Activated T-cell treated with anti-CD3 and anti-CD28 coated beads, Interleukin-2, amount 50 U/mL, for 1 hour (primary cell): ENCODE measurements around the gene PARVB.

Experiments used
- DNase-seq: peaks from one replicate; pipeline ENCODE4 v3.0.0-alpha.2; 2020

Gene PARVB

GRCh38 chr22:44166498-44167276 lies 142.6 kb downstream of the PARVB start:
- no peak for DNase-seq

- no peak for DNase-seq
Observed at GRCh38 chr22:44167501-44167900, 143.4 kb downstream of the PARVB start.

DNA sequence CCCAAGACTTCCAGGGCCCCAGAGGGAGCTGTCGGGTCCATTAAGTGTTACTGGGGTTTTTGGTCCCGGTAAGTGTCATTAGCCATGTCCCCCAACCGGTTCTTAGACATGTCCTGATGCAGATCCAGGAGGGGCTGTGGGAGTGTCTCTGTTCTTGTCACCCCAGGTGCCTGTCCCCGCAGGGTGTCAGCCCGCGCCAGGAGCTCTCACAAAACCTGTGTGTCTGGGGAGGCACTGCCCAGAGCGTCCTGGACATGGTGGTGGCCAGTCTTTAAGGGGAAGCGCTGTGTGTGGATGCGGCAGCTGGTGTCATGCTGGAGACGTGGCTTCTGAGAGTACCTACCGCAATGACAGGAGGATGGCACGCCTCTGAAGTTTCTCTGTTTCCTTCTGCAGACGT lies 144.1 kb downstream of the PARVB start:
- DNase-seq = no peak

- no peak for DNase-seq
Observed at GRCh38 chr22:44170470-44170869, 146.4 kb downstream of the PARVB start.

DNA sequence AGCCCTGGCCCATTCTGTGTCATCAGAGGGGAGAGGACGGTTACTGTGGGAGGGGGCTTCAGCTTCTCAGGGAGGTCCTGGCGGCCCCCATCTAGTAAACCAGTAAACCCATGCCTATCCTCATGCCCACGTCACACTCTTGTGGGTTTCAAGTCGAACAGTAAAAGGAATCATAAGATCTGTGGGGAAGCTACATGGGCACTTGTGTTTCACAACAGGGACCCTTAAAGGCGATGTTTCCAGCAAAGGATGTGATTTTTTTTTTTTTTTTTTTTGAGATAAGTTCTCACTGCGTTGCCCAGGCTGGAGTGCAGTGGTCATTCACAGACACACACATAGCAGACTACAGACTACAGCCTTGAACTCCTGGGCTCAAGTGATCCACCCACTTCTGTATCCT lies 147.5 kb downstream of the PARVB start:
- DNase-seq = no peak

GRCh38 chr22:44172370-44173108 lies 148.4 kb downstream of the PARVB start:
- DNase-seq = no peak

- no peak for DNase-seq
Observed at GRCh38 chr22:44173154-44173553, 149.1 kb downstream of the PARVB start.

- DNase-seq = no peak
Observed at GRCh38 chr22:44175676-44176075, 151.6 kb downstream of the PARVB start.

DNA sequence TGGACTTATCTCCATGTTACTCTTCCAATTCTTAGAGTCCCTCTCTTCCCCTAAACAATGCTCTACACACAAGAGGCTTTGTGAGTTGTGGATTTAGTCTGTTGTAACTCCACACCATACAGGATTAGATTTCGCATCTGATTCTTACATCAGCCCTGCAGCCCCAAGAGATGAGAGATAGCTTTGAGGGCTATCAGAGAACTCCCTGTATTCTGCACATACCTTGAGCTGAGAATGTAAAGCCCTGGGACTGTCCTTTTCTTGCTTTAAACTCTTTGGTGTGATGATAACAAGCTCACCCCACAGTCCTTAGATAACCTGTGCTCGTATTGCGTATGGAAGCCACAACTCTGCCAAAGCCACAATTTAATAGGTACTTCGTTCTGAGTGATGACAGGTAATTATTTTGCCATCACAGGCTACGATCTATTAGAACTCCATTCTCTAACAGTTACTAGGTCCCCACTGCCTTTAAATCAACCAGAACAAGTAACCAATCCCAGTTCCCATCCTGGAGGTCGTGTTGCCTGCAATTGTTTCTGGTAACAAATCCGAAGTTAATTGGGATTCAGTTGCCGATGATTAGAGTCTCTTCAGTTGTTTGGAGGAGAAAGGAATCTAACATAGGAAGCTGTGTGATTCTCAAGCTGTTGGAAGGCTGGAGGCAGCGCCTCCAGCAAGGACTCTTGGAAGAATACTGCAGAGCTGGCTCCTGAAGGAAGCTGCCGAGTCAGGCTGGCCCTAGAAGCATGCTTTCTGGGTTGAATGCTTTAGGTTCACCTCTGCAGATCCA lies 155.3 kb downstream of the PARVB start:
- DNase-seq = no peak

DNA sequence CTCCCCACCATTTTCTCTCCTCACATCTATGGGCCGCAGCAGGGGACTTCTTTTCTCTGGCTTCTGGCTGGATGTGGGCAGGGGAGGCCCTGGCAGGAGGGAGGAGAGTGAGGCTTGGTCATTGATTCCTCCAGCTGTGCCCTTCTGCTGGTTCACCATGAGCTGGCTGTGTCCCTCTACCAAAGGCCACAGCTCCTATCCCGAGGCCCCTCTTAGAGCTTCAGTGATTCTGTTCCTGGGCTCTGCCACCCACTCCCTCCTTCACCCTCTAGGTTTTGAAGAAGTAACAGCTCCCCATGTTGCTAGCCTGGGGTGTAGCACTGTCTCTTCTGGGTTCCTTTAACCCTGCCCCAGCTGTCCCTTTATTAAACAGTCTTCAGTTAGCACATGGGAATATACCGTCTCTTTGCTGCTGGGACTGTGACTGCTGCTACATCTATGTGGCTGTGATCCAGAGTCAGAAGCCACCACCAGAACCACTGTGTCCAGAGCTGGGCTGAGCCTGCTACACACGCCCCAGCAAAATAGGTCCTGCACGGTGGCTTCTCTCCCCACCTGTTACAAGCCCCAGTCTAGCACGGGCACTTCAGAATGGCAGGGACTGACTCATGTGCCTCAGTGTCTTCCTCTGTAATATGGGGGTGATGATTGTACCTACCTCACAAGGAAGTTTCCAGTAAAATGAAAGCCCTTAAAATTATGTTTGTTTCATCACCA lies 156.0 kb downstream of the PARVB start:
- no peak for DNase-seq

DNA sequence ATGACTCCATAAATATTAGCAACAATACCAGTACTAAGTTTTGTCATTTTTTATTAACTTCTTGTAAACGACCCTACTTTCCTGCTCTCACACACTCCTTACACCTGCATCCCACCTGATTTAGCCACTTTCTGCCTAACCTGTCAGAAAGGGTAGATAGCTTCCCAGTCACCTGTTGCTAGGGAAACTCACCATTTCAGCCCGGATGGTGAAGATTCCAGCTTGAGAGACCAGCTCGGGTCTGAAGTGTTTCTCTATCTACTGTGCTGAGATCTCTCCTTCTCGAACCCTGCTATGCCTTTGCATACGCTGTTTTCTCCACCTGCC lies 156.6 kb downstream of the PARVB start, which contains the start of gene PARVG:
Gene PARVG (plus strand): TSS at position 220 of the 327 bp plus-strand sequence. CDS start 2,405 bp downstream, outside the sequence.
- DNase-seq = no peak

GRCh38 chr22:44181033-44181911 lies 157.2 kb downstream of the PARVB start:
- DNase-seq = peak; percentile 71

GRCh38 chr22:44181912-44182587 lies 157.9 kb downstream of the PARVB start:
- DNase-seq = peak; percentile 36

DNA sequence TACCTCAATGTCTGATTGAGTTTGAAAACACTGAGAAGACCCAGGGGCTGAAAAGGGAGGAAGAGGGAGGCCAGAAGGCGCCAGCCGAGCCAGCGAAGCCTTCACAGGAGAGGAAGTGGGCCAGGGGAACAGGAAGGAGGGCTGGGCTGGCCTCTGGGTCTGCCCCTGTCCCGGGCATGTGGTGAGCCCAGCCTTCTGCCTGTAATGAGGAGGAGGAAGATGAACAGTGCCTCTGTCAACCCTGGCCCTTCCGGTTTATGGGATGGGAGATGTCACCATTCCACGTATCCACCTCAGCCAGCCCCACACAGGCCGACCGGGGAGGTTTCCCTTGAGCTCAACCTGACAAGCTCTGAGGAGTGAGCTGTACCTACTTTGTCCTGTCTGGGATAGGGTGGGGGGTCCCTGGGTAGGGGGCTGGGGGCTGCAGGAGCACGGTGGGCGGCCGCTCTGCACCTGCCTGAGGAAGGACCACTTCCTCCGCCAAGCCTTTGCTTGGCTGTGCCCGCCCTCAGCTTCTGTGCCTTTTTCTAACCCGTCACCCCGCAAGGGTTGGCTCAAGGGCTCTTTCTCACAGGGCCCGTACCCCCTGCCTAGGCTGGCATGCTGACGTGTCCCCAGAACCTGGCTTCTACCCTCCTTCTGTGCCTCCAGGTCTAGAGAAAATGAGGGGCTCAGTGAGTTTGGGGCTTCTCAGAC lies 158.6 kb downstream of the PARVB start:
- peak; percentile 40 for DNase-seq

- DNase-seq = no peak
Observed at GRCh38 chr22:44183287-44183588, 159.1 kb downstream of the PARVB start.

DNA sequence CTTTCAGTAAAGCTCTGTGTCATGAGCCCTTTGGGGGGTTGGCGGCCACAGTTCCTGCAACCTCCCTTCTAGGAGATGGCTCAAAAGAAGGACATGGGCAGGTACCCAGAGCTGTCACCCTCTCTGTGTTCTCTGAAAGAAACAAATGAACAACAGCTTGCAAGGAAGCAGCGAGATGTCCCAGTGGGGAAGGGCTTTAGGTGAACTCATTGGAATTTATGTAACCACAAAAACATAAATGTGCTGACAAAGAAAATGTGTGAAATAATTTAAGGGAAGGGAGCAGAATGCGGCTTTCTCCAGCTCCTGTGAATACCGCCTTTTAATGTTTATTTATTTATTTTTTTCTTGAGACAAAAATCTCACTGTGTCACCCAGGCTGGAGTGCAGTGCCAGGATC lies 159.9 kb downstream of the PARVB start:
- no peak for DNase-seq

- no peak for DNase-seq
Observed at GRCh38 chr22:44185237-44186120, 161.4 kb downstream of the PARVB start.

DNA sequence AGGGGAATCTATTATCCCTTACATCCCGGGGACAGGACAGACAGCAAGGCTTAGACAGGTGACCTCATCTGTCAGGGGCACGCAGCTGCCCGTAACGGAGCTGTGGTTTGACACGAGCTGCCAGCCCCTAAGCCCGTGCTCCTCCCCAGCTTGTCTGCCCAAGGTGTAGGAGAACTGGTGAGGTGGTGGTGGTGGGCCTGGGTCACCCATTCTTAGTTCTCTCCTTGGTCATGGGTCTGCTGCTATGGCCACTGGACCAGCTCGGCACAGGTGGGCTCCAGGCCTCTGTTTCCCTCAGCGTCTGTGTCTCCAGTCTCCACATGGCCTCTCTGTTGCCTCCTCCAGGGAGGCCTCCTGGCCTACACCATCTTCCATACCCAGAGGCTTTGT lies 162.0 kb downstream of the PARVB start:
- no peak for DNase-seq

- no peak for DNase-seq
Observed at GRCh38 chr22:44186737-44187136, 162.6 kb downstream of the PARVB start.
